Measurements from ENCODE around the gene PDHX.

DNA sequence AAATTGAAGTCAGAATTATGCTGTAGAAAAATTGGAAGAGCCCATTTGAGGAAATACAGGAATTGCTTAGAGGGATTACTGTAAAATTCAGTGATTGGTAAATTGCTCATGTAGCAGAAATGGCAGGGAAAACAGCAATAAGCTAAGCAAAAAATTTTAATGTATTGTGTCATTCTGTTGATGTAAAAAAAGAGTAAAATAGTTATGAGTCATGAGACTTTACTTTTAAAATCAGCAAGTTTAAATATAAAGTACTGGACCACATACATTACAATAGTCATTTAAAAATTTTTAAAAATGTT lies 10.4 kb downstream of the PDHX start:
- TF ChIP-seq POLR2A (IDR thresholded peaks at IDR 0.05), result no peak
- TF ChIP-seq, protein P1, sequence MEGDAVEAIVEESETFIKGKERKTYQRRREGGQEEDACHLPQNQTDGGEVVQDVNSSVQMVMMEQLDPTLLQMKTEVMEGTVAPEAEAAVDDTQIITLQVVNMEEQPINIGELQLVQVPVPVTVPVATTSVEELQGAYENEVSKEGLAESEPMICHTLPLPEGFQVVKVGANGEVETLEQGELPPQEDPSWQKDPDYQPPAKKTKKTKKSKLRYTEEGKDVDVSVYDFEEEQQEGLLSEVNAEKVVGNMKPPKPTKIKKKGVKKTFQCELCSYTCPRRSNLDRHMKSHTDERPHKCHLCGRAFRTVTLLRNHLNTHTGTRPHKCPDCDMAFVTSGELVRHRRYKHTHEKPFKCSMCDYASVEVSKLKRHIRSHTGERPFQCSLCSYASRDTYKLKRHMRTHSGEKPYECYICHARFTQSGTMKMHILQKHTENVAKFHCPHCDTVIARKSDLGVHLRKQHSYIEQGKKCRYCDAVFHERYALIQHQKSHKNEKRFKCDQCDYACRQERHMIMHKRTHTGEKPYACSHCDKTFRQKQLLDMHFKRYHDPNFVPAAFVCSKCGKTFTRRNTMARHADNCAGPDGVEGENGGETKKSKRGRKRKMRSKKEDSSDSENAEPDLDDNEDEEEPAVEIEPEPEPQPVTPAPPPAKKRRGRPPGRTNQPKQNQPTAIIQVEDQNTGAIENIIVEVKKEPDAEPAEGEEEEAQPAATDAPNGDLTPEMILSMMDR (IDR thresholded peaks at IDR 0.05), result no peak
